Neural crest cell (in vitro differentiated cells): ENCODE data around the gene NUDT14. TPM values are rescaled to one million over a fixed set of nuclear protein-coding genes. Genes with fewer than 3 reads are reported as not detected.

Experiments
- DNase-seq: peaks from one replicate; pipeline ENCODE4 v3.0.0; 2021; ENCODE audit warnings: low read depth, mixed read lengths, low spot score
- H3K27ac Mint-ChIP-seq: one replicate; pipeline ENCODE4 v1.8.0; 2021; ENCODE audit warnings: mild to moderate bottlenecking, mixed read lengths; ENCODE audit not compliant: unreplicated experiment
- H3K27me3 Mint-ChIP-seq: 2 replicates; pipeline ENCODE4 v1.8.0; 2021; ENCODE audit warnings: low read depth, mild to moderate bottlenecking, mixed read lengths
- H3K36me3 Mint-ChIP-seq: 2 replicates; pipeline ENCODE4 v1.8.0; 2021; ENCODE audit warnings: low read depth, mild to moderate bottlenecking, mixed read lengths
- H3K4me1 Mint-ChIP-seq: 2 replicates; pipeline ENCODE4 v1.8.0; 2021; ENCODE audit warnings: mixed read lengths
- H3K4me3 Mint-ChIP-seq: one replicate; pipeline ENCODE4 v1.8.0; 2021; ENCODE audit warnings: mild to moderate bottlenecking, mixed read lengths
- H3K9me3 Mint-ChIP-seq: 2 replicates; pipeline ENCODE4 v1.8.0; 2021; ENCODE audit warnings: mixed read lengths
- CTCF ChIP-seq: fragments of 200-600 bp; sonication (generic); conservative IDR thresholded peaks from 2 replicates; pipeline ENCODE4 v1.5.0; 2021; ENCODE audit warnings: antibody characterized with exemption, mild to moderate bottlenecking
- microRNA-seq: library from miRNA; unstranded; fragments of <30 nt; microRNA quantifications from one replicate; pipeline ENCODE4, GENCODE V29; 2020
- total RNA-seq: library from RNA; stranded (reverse); gene quantifications from 2 replicates; pipeline ENCODE4 v1.2.1, GENCODE V29; 2021

The NUDT14 gene
- total RNA-seq, 1 donor from 2014 or later, result 25.6 TPM

DNA sequence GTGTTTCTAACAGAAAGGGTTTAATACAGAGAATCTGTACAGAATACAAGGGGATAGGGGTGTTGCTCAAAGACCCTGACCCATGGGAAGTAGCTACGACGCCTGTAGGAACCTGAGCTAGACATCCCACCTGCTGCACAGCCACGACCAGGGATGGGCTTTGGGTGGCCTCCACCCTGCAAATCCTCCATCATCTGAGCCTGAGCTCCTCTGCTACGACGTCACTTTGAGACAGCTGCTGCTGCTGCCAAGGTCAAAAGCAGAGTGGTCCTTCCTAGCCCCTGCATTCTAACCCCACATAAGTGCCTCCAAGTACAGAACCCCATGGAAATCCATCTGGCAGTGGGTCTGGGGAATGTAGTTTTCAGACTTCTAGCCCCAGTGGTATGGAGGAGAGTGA, 56.3 kb downstream of the NUDT14 start:
- H3K27me3 Mint-ChIP-seq, result peaks cover 38% of the 10 kb centered on the region
- H3K4me3 Mint-ChIP-seq, result no peak overlapping the region
- peaks cover 9% of the 10 kb centered on the region for H3K9me3 Mint-ChIP-seq
- TF ChIP-seq CTCF, result no peak
- peaks cover 4% of the 10 kb centered on the region for H3K36me3 Mint-ChIP-seq
- peaks cover 14% of the 10 kb centered on the region for H3K4me1 Mint-ChIP-seq
- no peak overlapping the region for H3K27ac Mint-ChIP-seq
- no peak for DNase-seq

DNA sequence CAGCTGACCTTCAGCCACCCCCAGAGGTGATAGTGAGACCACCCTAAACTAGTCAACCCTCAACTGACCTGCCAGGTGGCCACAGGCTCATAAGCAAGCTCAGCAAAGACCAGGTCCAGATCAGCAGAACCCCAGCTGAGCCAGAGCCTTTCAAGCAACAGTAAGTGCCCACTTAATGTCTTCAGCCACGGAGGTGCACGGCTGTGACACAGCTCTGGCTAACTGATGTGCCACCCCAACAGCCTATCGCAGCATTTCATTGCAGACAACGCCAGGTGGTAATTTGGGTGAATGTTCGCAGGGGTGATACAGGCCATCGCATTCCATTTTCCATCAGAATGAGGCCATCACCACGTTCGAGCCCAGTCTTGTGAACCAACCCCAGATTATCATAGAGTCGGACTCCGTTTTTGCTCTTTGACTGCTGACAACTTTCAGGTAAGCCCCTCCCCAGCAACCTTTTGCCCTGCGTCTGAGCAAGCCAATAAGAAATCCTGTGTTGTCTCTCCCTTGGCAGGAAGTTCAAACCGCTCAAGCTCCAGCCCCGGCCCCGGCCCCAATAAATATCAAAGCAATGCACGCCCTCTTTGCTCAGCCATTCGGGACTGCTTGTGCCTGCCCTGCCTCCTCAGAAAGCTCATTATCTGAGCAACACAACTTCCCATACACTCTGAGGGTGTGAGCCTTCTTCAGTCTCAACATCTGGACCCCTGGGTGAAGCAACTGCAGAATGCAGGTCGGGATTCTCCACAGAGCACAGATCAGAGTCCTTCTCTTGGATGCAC, 56.9 kb downstream of the NUDT14 start:
- peaks cover 14% of the 10 kb centered on the region for H3K4me1 Mint-ChIP-seq
- H3K4me3 Mint-ChIP-seq, result no peak overlapping the region
- H3K9me3 Mint-ChIP-seq, result peaks cover 6% of the 10 kb centered on the region
- DNase-seq, result no peak
- no peak overlapping the region for H3K27ac Mint-ChIP-seq
- no peak for TF ChIP-seq CTCF
- no peaks in the 10 kb centered on the region for H3K36me3 Mint-ChIP-seq
- peaks cover 34% of the 10 kb centered on the region for H3K27me3 Mint-ChIP-seq

DNA sequence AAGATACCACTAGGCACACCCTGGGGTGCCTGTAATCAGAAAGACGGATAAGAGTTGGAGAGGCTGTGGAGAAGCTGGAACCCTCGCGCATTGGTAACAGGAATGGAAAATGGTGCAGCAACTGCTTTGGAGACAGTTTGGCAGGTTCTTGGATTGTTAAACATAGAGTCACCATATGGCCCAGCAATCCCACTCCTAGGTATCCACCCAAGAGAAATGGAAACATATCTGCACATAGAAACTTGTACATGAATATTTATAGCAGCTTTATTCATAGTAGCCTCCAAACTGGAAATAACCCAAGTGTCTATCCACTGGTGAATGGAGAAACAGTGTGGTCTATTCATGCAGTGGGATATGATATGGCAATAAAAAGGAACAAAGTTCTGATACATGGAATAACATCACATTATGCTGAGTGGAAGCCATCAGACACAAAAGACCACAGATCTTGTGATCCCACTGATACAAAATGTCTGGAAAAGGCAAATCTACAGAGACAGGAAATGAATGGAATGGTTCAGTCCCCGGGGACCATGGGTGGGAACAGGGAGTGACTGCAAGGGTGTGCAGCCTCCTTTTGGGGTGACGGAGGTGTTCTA, 57.9 kb downstream of the NUDT14 start:
- DNase-seq, result no peak
- Mint-ChIP-seq H3K27ac (no peak overlapping the region), H3K4me1 (peaks cover 14% of the 10 kb centered on the region), H3K4me3 (no peak overlapping the region), H3K27me3 (peaks cover 36% of the 10 kb centered on the region), H3K9me3 (peaks cover 6% of the 10 kb centered on the region), H3K36me3 (no peaks in the 10 kb centered on the region)
- no peak for TF ChIP-seq CTCF

Small RNA genes within 50 kb of the gene (microRNA-seq; reads per million reads assigned to microRNA genes)
- 1.8 reads per million for gene MIR6765

Other genes with a start within 250 kb of the NUDT14 start
- 1.4 TPM in 2 replicates for gene AHNAK2, start 202.9 kb downstream of the NUDT14 start, total RNA-seq
- gene CLBA1, start 195.5 kb downstream of the NUDT14 start, total RNA-seq, result 12.2 and 14.1 TPM in 2 replicates
- gene CDCA4, start 160.2 kb downstream of the NUDT14 start, total RNA-seq, result 55.0 and 58.2 TPM in 2 replicates
- gene GPR132, start 115.9 kb downstream of the NUDT14 start, total RNA-seq, result not detected in 2 replicates
- gene JAG2, start 12.5 kb downstream of the NUDT14 start, total RNA-seq, result 2.7 and 4.2 TPM in 2 replicates
- 33.6 and 36.6 TPM in 2 replicates for gene BTBD6, start 67.2 kb upstream of the NUDT14 start, total RNA-seq
- 50.0 and 51.1 TPM in 2 replicates for gene BRF1, start 119.7 kb upstream of the NUDT14 start, total RNA-seq
- 101 and 104 TPM in 2 replicates for gene PACS2, start 133.4 kb upstream of the NUDT14 start, total RNA-seq
- 4.4 and 5.2 TPM in 2 replicates for gene TEX22, start 217.2 kb upstream of the NUDT14 start, total RNA-seq
- 246 and 251 TPM in 2 replicates for gene MTA1, start 238.5 kb upstream of the NUDT14 start, total RNA-seq